NB4 (cell line): ENCODE results near the gene DCLK3.

Source experiments
- DNase-seq: peaks from one replicate; pipeline ENCODE4 v3.0.0; 2010; ENCODE audit warnings: low read depth
- H3K4me3 ChIP-seq: one replicate; pipeline ENCODE4 v1.5.1; 2011; ENCODE audit warnings: mild to moderate bottlenecking, low read depth, low read length, moderate library complexity
- MYC ChIP-seq: IDR thresholded peaks from 2 replicates; pipeline ENCODE4 v1.6.1; 2011; ENCODE audit warnings: low read depth, low read length
- POLR2A ChIP-seq: IDR thresholded peaks from 2 replicates; pipeline ENCODE4 v1.6.1; 2011; ENCODE audit warnings: mild to moderate bottlenecking; ENCODE audit not compliant: insufficient read length; ENCODE audit errors: extremely low read depth
- TF ChIP-seq, protein P1 (sequence below): IDR thresholded peaks from one replicate; pipeline ENCODE4 v1.5.1; 2012; ENCODE audit warnings: low read depth, low read length
- TF ChIP-seq, protein P2 (sequence below): IDR thresholded peaks from 2 replicates; pipeline ENCODE4 v1.6.1; 2011; ENCODE audit warnings: low read depth, low read length

DCLK3 gene

DNA sequence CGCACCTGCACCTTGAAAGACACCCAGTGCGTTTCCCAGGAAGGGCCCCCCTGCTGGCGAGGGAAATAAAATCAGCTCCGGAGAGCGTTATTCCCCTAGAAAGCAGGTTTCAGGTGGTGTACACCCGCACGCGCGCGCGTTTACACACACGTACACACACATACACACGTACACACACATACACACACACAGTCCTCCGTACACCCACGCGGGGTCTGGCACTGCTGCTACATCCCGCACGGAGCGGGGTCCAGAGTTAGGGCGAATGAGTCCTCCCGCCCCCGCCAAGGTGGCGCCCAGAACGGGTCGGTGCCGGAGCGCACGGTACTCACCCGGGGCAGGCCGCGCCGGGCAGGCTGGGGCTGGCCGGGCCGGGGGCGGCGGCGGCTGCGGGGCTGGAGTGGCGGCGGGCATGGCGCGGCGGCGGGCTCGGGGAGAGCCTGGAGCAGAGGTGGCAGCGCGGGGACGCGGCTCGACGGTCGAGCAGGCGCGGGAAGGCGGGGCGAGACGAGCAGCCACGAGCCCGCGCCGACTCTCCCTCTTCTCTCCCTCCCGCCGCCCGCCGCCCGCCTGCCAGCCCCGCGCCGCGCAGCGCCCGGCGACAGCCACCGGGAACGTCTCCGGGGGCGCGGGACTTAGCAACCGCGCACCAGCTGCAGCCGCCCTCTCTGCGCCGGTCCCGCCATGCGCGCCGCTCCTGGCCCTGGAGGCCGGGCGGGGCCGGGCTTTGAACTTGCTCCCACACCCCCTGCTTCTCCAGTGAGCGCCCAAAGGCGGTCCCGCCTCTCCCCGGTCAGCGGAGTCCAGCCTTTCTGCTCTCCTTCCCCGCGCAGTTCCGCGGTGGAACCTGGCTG, at the start of gene DCLK3:
TSS of gene DCLK3 (minus strand) at position 704 of the 854 bp plus-strand sequence. CDS start at position 414, 290 bp downstream.
- no peak for DNase-seq
- no peak within 1 kb of the TSS for H3K4me3 ChIP-seq
- TF ChIP-seq, protein P1, sequence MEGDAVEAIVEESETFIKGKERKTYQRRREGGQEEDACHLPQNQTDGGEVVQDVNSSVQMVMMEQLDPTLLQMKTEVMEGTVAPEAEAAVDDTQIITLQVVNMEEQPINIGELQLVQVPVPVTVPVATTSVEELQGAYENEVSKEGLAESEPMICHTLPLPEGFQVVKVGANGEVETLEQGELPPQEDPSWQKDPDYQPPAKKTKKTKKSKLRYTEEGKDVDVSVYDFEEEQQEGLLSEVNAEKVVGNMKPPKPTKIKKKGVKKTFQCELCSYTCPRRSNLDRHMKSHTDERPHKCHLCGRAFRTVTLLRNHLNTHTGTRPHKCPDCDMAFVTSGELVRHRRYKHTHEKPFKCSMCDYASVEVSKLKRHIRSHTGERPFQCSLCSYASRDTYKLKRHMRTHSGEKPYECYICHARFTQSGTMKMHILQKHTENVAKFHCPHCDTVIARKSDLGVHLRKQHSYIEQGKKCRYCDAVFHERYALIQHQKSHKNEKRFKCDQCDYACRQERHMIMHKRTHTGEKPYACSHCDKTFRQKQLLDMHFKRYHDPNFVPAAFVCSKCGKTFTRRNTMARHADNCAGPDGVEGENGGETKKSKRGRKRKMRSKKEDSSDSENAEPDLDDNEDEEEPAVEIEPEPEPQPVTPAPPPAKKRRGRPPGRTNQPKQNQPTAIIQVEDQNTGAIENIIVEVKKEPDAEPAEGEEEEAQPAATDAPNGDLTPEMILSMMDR: no peak
- TF ChIP-seq, protein P2, sequence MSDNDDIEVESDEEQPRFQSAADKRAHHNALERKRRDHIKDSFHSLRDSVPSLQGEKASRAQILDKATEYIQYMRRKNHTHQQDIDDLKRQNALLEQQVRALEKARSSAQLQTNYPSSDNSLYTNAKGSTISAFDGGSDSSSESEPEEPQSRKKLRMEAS: no peak

DNA sequence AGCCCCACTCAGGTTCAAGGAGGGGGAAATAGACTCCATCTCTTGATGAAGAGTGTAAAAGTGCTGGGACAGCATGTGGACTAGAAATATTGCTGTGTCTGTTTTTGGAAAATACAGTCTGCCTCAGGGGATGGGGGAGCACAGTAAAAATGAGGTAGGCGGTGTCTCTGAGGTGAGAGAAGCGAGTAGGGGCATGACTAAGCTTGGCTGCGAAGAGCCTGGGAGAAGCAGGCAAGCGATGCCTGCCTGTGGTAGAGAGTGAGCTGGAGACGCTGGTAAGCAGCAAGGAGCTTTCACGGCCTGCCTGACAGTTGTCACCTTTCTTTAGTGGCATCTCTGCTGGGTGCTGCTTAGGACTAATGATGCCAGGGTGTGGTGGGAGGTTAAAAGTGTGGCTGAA, 49.0 kb upstream of the DCLK3 start:
- no peak for TF ChIP-seq MYC
- TF ChIP-seq, protein P1: no peak
- TF ChIP-seq POLR2A: no peak
- TF ChIP-seq, protein P2: no peak
- no peak for DNase-seq
- H3K4me3 ChIP-seq: no peak overlapping the region

DNA sequence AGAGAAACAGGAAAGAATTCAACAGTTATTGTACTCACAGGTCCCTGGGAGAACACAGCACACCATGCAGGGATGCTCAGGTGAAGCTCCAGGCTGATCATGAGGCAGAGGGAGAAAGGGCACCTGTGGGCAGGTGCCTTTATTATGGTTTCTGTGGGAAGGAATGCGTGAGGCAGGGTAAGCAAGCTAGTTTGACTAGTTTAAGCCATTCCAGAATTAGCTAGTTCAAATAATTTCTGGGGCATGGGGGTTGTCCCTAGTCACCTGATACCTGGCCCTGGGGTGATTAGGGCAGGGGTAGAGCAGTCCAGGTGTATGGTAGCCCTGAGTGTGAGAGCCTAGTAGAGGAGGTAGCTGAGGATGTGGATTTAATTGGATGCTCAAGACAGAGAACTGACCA, 47.9 kb upstream of the DCLK3 start:
- no peak overlapping the region for H3K4me3 ChIP-seq
- DNase-seq: no peak
- TF ChIP-seq, protein P1: no peak
- TF ChIP-seq, protein P2: no peak
- TF ChIP-seq POLR2A: no peak
- TF ChIP-seq MYC: no peak

- no peak for DNase-seq
- H3K4me3 ChIP-seq: no peak overlapping the region
- TF ChIP-seq, protein P2: no peak
- TF ChIP-seq, protein P1: no peak
- no peak for TF ChIP-seq POLR2A
- no peak for TF ChIP-seq MYC
These were observed 47.4 kb upstream of the DCLK3 start for GRCh38 chr3:36811768-36812167.

- DNase-seq: no peak
- no peak overlapping the region for H3K4me3 ChIP-seq
- TF ChIP-seq MYC: no peak
- TF ChIP-seq, protein P1: no peak
- TF ChIP-seq, protein P2: no peak
These were observed 40.1 kb upstream of the DCLK3 start for GRCh38 chr3:36804295-36805055.
